Measurements from ENCODE around the gene SERPINA10. TPM values are rescaled to one million over a fixed set of nuclear protein-coding genes. Genes with fewer than 3 reads are reported as not detected.
"Not testable (repeated sequence)": the region's sequence is repeated elsewhere in the genome, so short reads cannot be mapped to it uniquely, and the experiment has no call there.

Gene SERPINA10
- total RNA-seq, 4 donors from 2014 or later = not detected

DNA sequence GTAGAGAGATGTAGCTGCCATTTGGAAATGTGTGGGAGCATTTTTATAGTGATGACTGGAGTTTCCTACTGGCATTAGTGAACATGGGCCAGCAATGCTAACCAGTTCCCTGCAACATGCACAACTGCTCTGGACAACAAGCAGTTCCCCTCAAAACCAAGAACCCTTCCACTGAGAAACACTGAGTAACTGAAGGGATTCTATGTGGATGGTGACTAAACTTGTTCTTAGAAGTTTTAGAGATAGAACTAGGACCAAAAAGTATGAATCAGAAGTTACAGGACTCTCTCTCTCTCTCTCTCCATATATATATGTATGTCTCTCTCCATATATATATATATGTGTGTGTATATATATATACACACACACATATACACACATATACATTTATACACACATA lies 7.9 kb downstream of the SERPINA10 start:
- Histone ChIP-seq H3K4me3 (replicated peaks in 1 of 3) (no peak overlapping the region), H3K27me3 (no peaks in the 10 kb centered on the region), H3K4me1 (no peaks in the 10 kb centered on the region), H3K36me3 (no peaks in the 10 kb centered on the region), H3K27ac (no peak overlapping the region), H3K9me3 (no peaks in the 10 kb centered on the region)
- intact Hi-C loops (cut with DNase I) = no loop called here
- DNase-seq = no peak
- no peak for TF ChIP-seq CTCF (IDR thresholded peaks at IDR 0.05)
- TF ChIP-seq POLR2A (IDR thresholded peaks at IDR 0.05) = no peak

- Histone ChIP-seq H3K9me3 (no peaks in the 10 kb centered on the region), H3K4me1 (no peaks in the 10 kb centered on the region), H3K4me3 (replicated peaks in 1 of 3) (no peak overlapping the region), H3K27ac (no peak overlapping the region), H3K27me3 (no peaks in the 10 kb centered on the region), H3K36me3 (no peaks in the 10 kb centered on the region)
- no peak for DNase-seq
- WGBS, 2 donors = 66 to 80% methylated on average over 2 of the region's 2 CpGs
- intact Hi-C loops (cut with DNase I) = no loop called here
- no peak for TF ChIP-seq POLR2A (IDR thresholded peaks at IDR 0.05)
- no peak for TF ChIP-seq CTCF (IDR thresholded peaks at IDR 0.05)
Measured at GRCh38 chr14:94284221-94284620, 8.8 kb downstream of the SERPINA10 start.

DNA sequence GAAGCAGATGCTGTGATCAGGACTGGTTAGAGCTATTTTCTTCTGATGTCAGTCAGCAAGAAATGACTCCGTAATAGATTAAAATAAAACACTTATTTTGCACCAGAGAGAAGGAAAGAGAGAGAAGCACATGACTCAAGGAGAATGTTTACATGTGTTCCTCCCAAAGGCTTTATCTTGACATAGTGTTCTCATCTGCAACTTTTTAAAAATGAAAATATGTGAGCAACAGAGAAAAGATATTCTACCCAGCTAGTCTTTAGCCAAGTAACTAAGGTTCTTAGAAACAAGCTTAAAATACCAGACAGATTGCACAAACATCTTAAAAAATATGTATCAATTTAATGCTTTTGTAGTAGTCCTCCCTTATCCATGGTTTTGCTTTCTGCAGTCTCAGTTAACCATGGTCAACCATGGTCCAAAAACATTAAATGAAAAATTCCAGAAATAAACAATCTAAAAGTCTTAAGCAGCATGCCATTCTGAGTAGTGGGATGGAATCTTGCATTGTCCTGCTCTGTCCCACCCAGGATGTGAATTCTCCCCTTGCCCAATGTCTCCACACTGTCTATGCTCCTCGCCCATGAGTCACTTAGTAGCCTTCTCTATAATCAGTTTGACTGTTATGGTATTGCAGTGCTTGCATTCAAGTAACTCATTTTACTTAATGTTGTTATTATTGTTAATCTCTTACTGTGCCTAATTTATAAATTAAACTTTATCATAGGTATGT lies 9.9 kb downstream of the SERPINA10 start:
- H3K27ac ChIP-seq = no peak overlapping the region
- H3K36me3 ChIP-seq = no peaks in the 10 kb centered on the region
- no peak for DNase-seq
- H3K9me3 ChIP-seq = no peaks in the 10 kb centered on the region
- intact Hi-C loops (cut with DNase I) = no loop called here
- TF ChIP-seq CTCF (IDR thresholded peaks at IDR 0.05) (no peak), POLR2A (IDR thresholded peaks at IDR 0.05) (no peak)
- H3K27me3 ChIP-seq = no peaks in the 10 kb centered on the region
- no peaks in the 10 kb centered on the region for H3K4me1 ChIP-seq
- H3K4me3 ChIP-seq (replicated peaks in 1 of 3) = no peak overlapping the region
- WGBS, 2 donors = 86 to 97% methylated on average over 2 of the region's 2 CpGs

DNA sequence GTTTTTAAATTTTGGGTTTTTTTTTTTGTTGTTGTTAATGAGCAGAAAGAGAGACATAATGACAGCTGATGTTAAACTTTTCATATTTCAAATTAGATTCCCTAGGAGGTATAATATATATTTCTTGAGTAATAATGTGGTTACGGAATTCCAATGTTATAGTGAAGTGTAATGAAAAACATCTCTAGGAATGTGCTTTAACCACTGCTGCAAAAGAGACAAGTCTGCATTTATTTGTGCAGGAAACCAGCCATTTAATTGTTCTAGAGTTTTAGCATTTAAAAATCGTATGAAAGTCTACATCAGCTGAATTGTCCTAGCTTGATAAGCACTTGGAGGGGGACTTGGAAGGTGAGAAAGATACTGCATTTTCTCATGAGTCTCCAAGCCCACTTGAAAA lies 14.3 kb downstream of the SERPINA10 start:
- H3K4me1 ChIP-seq = no peaks in the 10 kb centered on the region
- no peak for TF ChIP-seq CTCF (IDR thresholded peaks at IDR 0.05)
- no peak for TF ChIP-seq POLR2A (IDR thresholded peaks at IDR 0.05)
- H3K36me3 ChIP-seq = no peaks in the 10 kb centered on the region
- DNase-seq = no peak
- no peak overlapping the region for H3K4me3 ChIP-seq (replicated peaks in 1 of 3)
- H3K27ac ChIP-seq = no peak overlapping the region
- H3K27me3 ChIP-seq = no peaks in the 10 kb centered on the region
- intact Hi-C loops (cut with DNase I) = no loop called here
- no peaks in the 10 kb centered on the region for H3K9me3 ChIP-seq
- WGBS, 2 donors = 52% methylated on average over 2 of the region's 2 CpGs

DNA sequence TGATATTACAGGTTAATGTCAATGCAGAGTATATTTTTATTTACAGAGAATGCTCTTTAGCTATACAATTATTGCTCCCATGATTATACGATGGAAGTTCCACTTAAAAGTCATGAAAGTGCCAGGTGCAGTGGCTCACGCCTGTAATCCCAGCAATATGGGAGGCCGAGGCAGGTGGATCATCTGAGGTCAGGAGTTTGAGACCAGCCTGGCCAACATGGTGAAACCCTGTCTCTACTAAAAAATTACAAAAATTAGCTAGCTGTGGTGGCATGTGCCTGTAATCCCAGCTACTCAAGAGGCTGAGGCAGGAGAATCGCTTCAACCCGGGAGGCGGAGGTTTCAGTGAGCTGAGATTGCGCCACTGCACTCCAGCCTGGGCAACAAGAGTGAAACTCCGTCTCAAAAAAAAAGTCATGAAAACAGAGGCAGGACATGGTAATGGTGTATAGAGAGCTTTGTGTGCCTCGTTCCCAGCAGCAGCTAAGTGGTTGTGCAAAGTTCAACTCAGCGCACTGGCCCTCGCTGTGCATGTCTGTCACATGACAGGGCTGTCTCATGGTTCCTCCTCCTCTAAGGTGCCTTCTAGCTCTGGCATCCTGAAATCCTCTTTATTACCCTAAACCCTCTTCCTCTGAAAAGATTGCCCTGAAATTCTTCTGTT lies 16.0 kb downstream of the SERPINA10 start:
- H3K4me1 ChIP-seq; H3K9me3 ChIP-seq; intact Hi-C loops (cut with DNase I); H3K27ac ChIP-seq; H3K36me3 ChIP-seq; H3K4me3 ChIP-seq (replicated peaks in 1 of 3); H3K27me3 ChIP-seq; DNase-seq: not testable (repeated sequence)
- WGBS, 2 donors = 83 to 88% methylated on average over 11 of the region's 11 CpGs

All from thyroid gland (tissue), 4 donors.